K562 (cell line): Measurements from ENCODE around the gene SCGB1A1. TPM values are rescaled to one million over a fixed set of nuclear protein-coding genes. Genes with fewer than 3 reads are reported as not detected.

ENCODE experiments used
- ATAC-seq: fragments of 200-7000 bp; cut with Tn5 transposase; 3 replicates; pipeline ENCODE4 v1.9.1; 2020; ENCODE audit warnings: moderate library complexity
- BruUV-seq: library from RNA; stranded (reverse); fragments of 400-500 nt; replicated peaks from 2 replicates; lab custom pipeline; 2021; lab: Mats Ljungman, UMichigan
- CTCF ChIA-PET: fragments of 300-600 bp; formaldehyde crosslinking; extraction: SDS; loops from one replicate; lab custom pipeline; 2021; ENCODE audit warnings: low intra/inter-chr PET ratio; lab: Yijun Ruan, JAX
- POLR2A ChIA-PET: fragments of 300-600, 350-650 bp; sonication (Branson Sonifier 250); formaldehyde crosslinking; extraction: SDS; loops from one replicate; lab custom pipeline; 2021; ENCODE audit warnings: antibody characterized with exemption, inconsistent platforms; lab: Yijun Ruan, JAX
- DNase-seq, 4 experiments: peaks; one replicate each; pipeline versions ENCODE4 v3.0.0 to v3.0.0-alpha.2; 2011 to 2018; ENCODE audit warnings: low spot score in 3 of 4, mixed read lengths in 3 of 4; ENCODE audit errors: extremely low read depth in 1 of 4
- FAIRE-seq: peaks from 2 replicates; lab custom pipeline; 2011; peaks lifted over from hg19 to GRCh38; lab: Jason Lieb, UNC
- H2AFZ ChIP-seq: 2 replicates; pipeline ENCODE4 v1.6.0; 2011; ENCODE audit warnings: low read depth, low read length, control low read depth, inconsistent platforms
- H3K27ac ChIP-seq: fragments of 200-600 bp; 3 replicates; pipeline ENCODE4 v1.8.0; 2011; ENCODE audit warnings: low read depth, mild to moderate bottlenecking, control low read depth, inconsistent platforms, low read length, moderate library complexity, mixed read lengths; ENCODE audit errors: extremely low read depth
- H3K27me3 ChIP-seq, 2 experiments: fragments of 300-600 bp in 1 of 2; 2 replicates in 1 of 2; 3 replicates in 1 of 2; pipeline versions ENCODE4 v1.6.0 to v1.8.0; 2011; ENCODE audit warnings: inconsistent platforms in 2 of 2, low read length in 2 of 2, mild to moderate bottlenecking in 1 of 2, mixed read lengths in 1 of 2, moderate library complexity in 1 of 2; ENCODE audit not compliant: control insufficient read depth in 2 of 2, insufficient read depth in 2 of 2
- H3K36me3 ChIP-seq: fragments of 300-600 bp; 3 replicates; pipeline ENCODE4 v1.8.0; 2011; ENCODE audit warnings: mild to moderate bottlenecking, low read length, inconsistent platforms; ENCODE audit not compliant: control insufficient read depth, insufficient read depth
- H3K4me1 ChIP-seq, 2 experiments: fragments of 200-600 bp in 1 of 2; replicated peaks in 1 of 2; 2 replicates in 1 of 2; 3 replicates in 1 of 2; pipeline versions ENCODE4 v1.5.1 to v1.8.0; 2011; ENCODE audit warnings: inconsistent platforms in 2 of 2, low read length in 2 of 2, mild to moderate bottlenecking in 1 of 2, mixed read lengths in 1 of 2, moderate library complexity in 1 of 2; ENCODE audit not compliant: control insufficient read depth in 2 of 2, insufficient read depth in 2 of 2
- H3K4me2 ChIP-seq: 2 replicates; pipeline ENCODE4 v1.6.1; 2011; ENCODE audit warnings: low read length, control low read depth, inconsistent platforms, mixed read lengths; ENCODE audit not compliant: insufficient read depth
- H3K4me3 ChIP-seq: fragments of 200-600 bp; sonication (generic), shearing (Covaris generic); 2 replicates; pipeline ENCODE4 v1.5.1; 2016; ENCODE audit warnings: control low read depth, inconsistent platforms
- H3K79me2 ChIP-seq: fragments of 200-600 bp; 3 replicates; pipeline ENCODE4 v1.8.0; 2011; ENCODE audit warnings: low read length, inconsistent platforms; ENCODE audit not compliant: control insufficient read depth, insufficient read depth
- H3K9ac ChIP-seq, 2 experiments: 2 replicates each; pipeline versions ENCODE4 v1.6.0 to v1.6.1; 2011; ENCODE audit warnings: low read depth in 2 of 2, low read length in 2 of 2, control low read depth in 1 of 2, inconsistent platforms in 1 of 2, mild to moderate bottlenecking in 1 of 2, mixed read lengths in 1 of 2; ENCODE audit not compliant: insufficient read depth in 1 of 2
- H3K9me1 ChIP-seq: one replicate; pipeline ENCODE4 v1.6.0; 2011; ENCODE audit warnings: inconsistent platforms, mild to moderate bottlenecking, low read length, moderate library complexity; ENCODE audit not compliant: control insufficient read depth, insufficient read depth
- H3K9me3 ChIP-seq: replicated peaks from 2 replicates; pipeline ENCODE4 v1.5.1; 2011; ENCODE audit warnings: low read depth, low read length, inconsistent platforms; ENCODE audit not compliant: control insufficient read depth, insufficient read depth
- H4K20me1 ChIP-seq: replicated peaks from 2 replicates; pipeline ENCODE4 v1.6.1; 2011; ENCODE audit warnings: low read length, inconsistent platforms, mixed read lengths; ENCODE audit not compliant: control insufficient read depth, insufficient read depth
- CBFA2T2 ChIP-seq: fragments of 450-650 bp; conservative IDR thresholded peaks from 2 replicates; pipeline ENCODE4 v1.6.1; 2017; ENCODE audit warnings: mild to moderate bottlenecking
- CBFA2T3 ChIP-seq: fragments of 450-650 bp; IDR thresholded peaks from 2 replicates; pipeline ENCODE4 v1.6.1; 2017
- CEBPB ChIP-seq: fragments of 450-650 bp; IDR thresholded peaks from 2 replicates; pipeline ENCODE4 v1.6.1; 2016; ENCODE audit warnings: missing genetic modification characterization, missing compliant biosample characterization
- CEBPG ChIP-seq, 3 experiments: fragments of 200-800 bp in 1 of 3; sonication (Bioruptor generic) in 1 of 3; sonication (generic) in 1 of 3; formaldehyde crosslinking in 1 of 3; IDR thresholded peaks in 2 of 3; conservative IDR thresholded peaks in 1 of 3; 2 replicates each; pipeline versions ENCODE4 v1.6.1 to v1.8.0; 2016 to 2022; ENCODE audit warnings: missing compliant biosample characterization in 2 of 3, missing genetic modification characterization in 2 of 3, mild to moderate bottlenecking in 1 of 3, missing genetic modification reagents in 1 of 3
- E2F3 ChIP-seq: fragments of 250-450 bp; sonication (Bioruptor Pico); IDR thresholded peaks from 2 replicates; pipeline ENCODE4 v1.4.0; 2020; ENCODE audit warnings: mild to moderate bottlenecking
- FOSL1 ChIP-seq: fragments of 200-800 bp; sonication (Bioruptor generic); conservative IDR thresholded peaks from 2 replicates; pipeline ENCODE4 v1.6.1; 2016; ENCODE audit warnings: missing genetic modification characterization, missing compliant biosample characterization
- HNRNPL ChIP-seq: fragments of 200-400 bp; formaldehyde crosslinking; IDR thresholded peaks from 2 replicates; pipeline ENCODE4 v1.6.1; 2017; ENCODE audit warnings: low read depth, mild to moderate bottlenecking, low read length
- JUNB ChIP-seq: fragments of 450-650 bp; formaldehyde crosslinking; conservative IDR thresholded peaks from 2 replicates; pipeline ENCODE4 v1.4.0; 2020; ENCODE audit warnings: mild to moderate bottlenecking
- JUND ChIP-seq, 2 experiments: IDR thresholded peaks; 2 replicates in 1 of 2; 3 replicates in 1 of 2; pipeline ENCODE4 v1.6.1; 2011; ENCODE audit warnings: borderline replicate concordance in 2 of 2, low read depth in 2 of 2, low read length in 2 of 2, improper control_type of control experiment in 1 of 2, missing biosample characterization in 1 of 2, missing genetic modification characterization in 1 of 2, missing genetic modification reagents in 1 of 2
- SRF ChIP-seq, 2 experiments: fragments of 250-450, 450-650 bp in 1 of 2; sonication (Bioruptor Pico) in 1 of 2; sonication (generic) in 1 of 2; formaldehyde crosslinking; IDR thresholded peaks; 2 replicates each; pipeline versions ENCODE4 v1.5.0 to v1.5.1; 2020 to 2022; ENCODE audit warnings: mild to moderate bottlenecking in 1 of 2, missing genetic modification reagents in 1 of 2
- WGBS: fragments of 100-300 bp; shearing (Covaris generic); methylation state at CpG from one replicate; pipeline ENCODE4 v1.1.6; 2016; ENCODE audit warnings: low coverage, mixed read lengths; ENCODE audit not compliant: insufficient coverage; ENCODE audit errors: missing lambda C conversion rate; 5-methylcytosine and 5-hydroxymethylcytosine counted together
- in situ Hi-C: fragments of 300-500 bp; cut with MboI; formaldehyde crosslinking; loops from 4 replicates; pipeline ENCODE4 v1.15.0; 2018; ENCODE audit warnings: inconsistent platforms, mixed read lengths
- intact Hi-C: fragments of 100-400 bp; cut with micrococcal nuclease; formaldehyde crosslinking; loops from 2 replicates; pipeline ENCODE4 v1.14.2; 2022
- polyA plus RNA-seq, 8 experiments: library from polyadenylated mRNA; depleted of rRNA in 4 of 8; stranded (reverse) in 5 of 8; unstranded in 3 of 8; fragments of >200 nt; fragmentation: Nextera tagmentation in 2 of 8; fragmentation: Illumina TruSeq in 1 of 8; extraction: Ambion mirVana in 2 of 8; extraction: Trizol in 1 of 8; gene quantifications; 2 replicates each; pipeline versions ENCODE4 v1.2.1 to v1.2.3, GENCODE V29; 2011 to 2014; ENCODE audit warnings: inconsistent platforms in 1 of 8, missing spikeins in 1 of 8
- total RNA-seq, 7 experiments: library from RNA; depleted of rRNA in 6 of 7; stranded (reverse); fragments of >200 nt in 6 of 7; fragmentation: Illumina TruSeq in 2 of 7; extraction: Trizol in 2 of 7; gene quantifications; 2 replicates each; pipeline versions ENCODE4 v1.2.1 to v1.2.3, GENCODE V29; 2011 to 2021; ENCODE audit warnings: low replicate concordance in 1 of 7
- TF ChIP-seq, protein P1 (sequence below), 2 experiments: fragments of 450-650 bp; conservative IDR thresholded peaks; 2 replicates each; pipeline ENCODE4 v1.6.1; 2017; ENCODE audit warnings: mild to moderate bottlenecking in 2 of 2, moderate library complexity in 2 of 2

SCGB1A1 gene
- total and polyA plus RNA-seq, 9 of the 15 experiments (the other 6 are each of a cell fraction or from before 2014, with no cell fraction given) = 0.55 TPM; not detected in 8

DNA sequence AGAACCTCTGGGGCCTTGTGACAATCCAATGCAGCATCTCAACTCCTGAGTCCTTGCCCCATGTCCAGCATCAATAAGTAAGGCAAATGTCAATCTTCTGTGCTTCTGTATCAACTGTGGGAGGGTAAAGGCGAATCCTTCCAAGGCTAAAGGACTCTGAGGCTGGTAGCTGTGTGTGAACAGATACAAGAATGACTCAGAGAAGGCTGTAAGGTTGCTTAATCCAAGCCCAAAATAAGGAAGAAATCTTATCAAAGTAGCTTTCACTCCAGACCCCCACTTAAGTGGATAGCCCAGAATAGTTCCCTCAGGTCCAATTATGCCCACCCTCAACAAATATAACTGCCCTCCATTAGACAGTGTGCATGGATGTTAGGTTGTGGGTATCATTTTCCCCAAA is 28.1 kb upstream of the SCGB1A1 start:
- TF ChIP-seq JUND (IDR thresholded peaks at IDR 0.05; ENCODE audit: borderline replicate concordance, low read depth, low read length) (0 out of 2 replicates have a peak, but pooled peaks have one; percentile 30), JUND (tag; IDR thresholded peaks at IDR 0.05; ENCODE audit: borderline replicate concordance, low read depth, low read length) (no peak), E2F3 (no peak), HNRNPL (no peak), CBFA2T3 (peak; percentile 45; the same call in 1 of the 2 replicates), JUNB (CRISPR knock-in tag) (no peak), FOSL1 (tag) (peak; percentile 45; the same call in 1 of the 2 replicates), CEBPG (CRISPR knock-in tag; IDR thresholded peaks at IDR 0.05) (no peak), CEBPG (tag; conservative IDR thresholded peaks at IDR 0.05 in 1 of 2, IDR thresholded peaks at IDR 0.05 in 1 of 2) (0 out of 4 replicates have a peak, but pooled peaks of 1 of the 2 experiments have one; percentile 36), CBFA2T2 (0 out of 2 replicates have a peak, but pooled peaks have one; percentile 8), CEBPB (tag) (peak; percentile 59), SRF (CRISPR knock-in tag; IDR thresholded peaks at IDR 0.05) (no peak)
- TF ChIP-seq, protein P1, sequence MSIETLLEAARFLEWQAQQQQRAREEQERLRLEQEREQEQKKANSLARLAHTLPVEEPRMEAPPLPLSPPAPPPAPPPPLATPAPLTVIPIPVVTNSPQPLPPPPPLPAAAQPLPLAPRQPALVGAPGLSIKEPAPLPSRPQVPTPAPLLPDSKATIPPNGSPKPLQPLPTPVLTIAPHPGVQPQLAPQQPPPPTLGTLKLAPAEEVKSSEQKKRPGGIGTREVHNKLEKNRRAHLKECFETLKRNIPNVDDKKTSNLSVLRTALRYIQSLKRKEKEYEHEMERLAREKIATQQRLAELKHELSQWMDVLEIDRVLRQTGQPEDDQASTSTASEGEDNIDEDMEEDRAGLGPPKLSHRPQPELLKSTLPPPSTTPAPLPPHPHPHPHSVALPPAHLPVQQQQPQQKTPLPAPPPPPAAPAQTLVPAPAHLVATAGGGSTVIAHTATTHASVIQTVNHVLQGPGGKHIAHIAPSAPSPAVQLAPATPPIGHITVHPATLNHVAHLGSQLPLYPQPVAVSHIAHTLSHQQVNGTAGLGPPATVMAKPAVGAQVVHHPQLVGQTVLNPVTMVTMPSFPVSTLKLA (conservative IDR thresholded peaks at IDR 0.05) = no peak
- peak in 1 of 4 experiments; percentile 11 for DNase-seq
- 19% methylated on average over 1 of the region's 1 CpG for WGBS
- H4K20me1 ChIP-seq = no peaks in the 10 kb centered on the region
- H3K36me3 ChIP-seq = no peaks in the 10 kb centered on the region
- H3K79me2 ChIP-seq = no peaks in the 10 kb centered on the region
- H3K9ac ChIP-seq = peak overlapping the region in 1 of 2 experiments; percentile 79; a peak in 1 of 4 replicates
- no peaks in the 10 kb centered on the region for H3K9me1 ChIP-seq
- H2AFZ ChIP-seq = no peak overlapping the region
- in situ Hi-C loops (loop anchor here (5.0 to 25.0 kb wide), 4 partner anchors 164 to 622 kb away; partner anchors contain the start of gene SLC22A8), intact Hi-C loops (loop anchor here (10.0 kb wide), 1 partner anchor 374 kb away; the partner anchor contains the start of gene POLR2G)
- H3K4me3 ChIP-seq = no peak overlapping the region
- ATAC-seq = no peak
- H3K4me1 ChIP-seq = peaks cover 21 to 28% of the 10 kb centered on the region in 2 experiments
- ChIA-PET CTCF (no interaction called here), POLR2A (interaction anchor here (0.8 to 0.9 kb wide), 2 partner anchors 156 to 162 kb away, joined by 3 to 4 read pairs; partner anchors contain the start of gene AHNAK)
- no peak overlapping the region for H3K27ac ChIP-seq
- FAIRE-seq = no peak
- H3K27me3 ChIP-seq = no peaks in the 10 kb centered on the region
- no TSS peak for BruUV-seq
- H3K4me2 ChIP-seq = no peak overlapping the region
- H3K9me3 ChIP-seq = no peaks in the 10 kb centered on the region
